A673 (cell line): ENCODE data around the gene MYO1H. TPM values are rescaled to one million over a fixed set of nuclear protein-coding genes. Genes with fewer than 3 reads are reported as not detected.

Experiments used
- BruUV-seq: library from RNA; stranded (reverse); fragments of 400-500 nt; replicated peaks from 2 replicates; lab custom pipeline; 2021; lab: Mats Ljungman, UMichigan
- CTCF ChIA-PET: fragments of 300-600 bp; sonication (Branson Sonifier 250); formaldehyde crosslinking; loops from one replicate; lab custom pipeline; 2022; ENCODE audit warnings: antibody characterized with exemption; lab: Charles Lee
- POLR2A ChIA-PET: fragments of 300-600 bp; sonication (Branson Sonifier 250); formaldehyde crosslinking; loops from one replicate; lab custom pipeline; 2022; ENCODE audit warnings: antibody characterized with exemption; ENCODE audit not compliant: low non-redundant PET; lab: Charles Lee
- DNase-seq: peaks from one replicate; pipeline ENCODE4 v3.0.0-alpha.2; 2015; ENCODE audit warnings: low spot score
- H3K27ac ChIP-seq: fragments of 200-600 bp; sonication (generic); 2 replicates; pipeline ENCODE4 v1.5.1; 2016; ENCODE audit warnings: mixed run types, low read depth, mild to moderate bottlenecking, mixed read lengths, antibody characterized with exemption, low read length; ENCODE audit not compliant: poor library complexity, severe bottlenecking
- H3K27me3 ChIP-seq: fragments of 200-600 bp; sonication (generic); replicated peaks from 2 replicates; pipeline ENCODE4 v1.6.1; 2017; ENCODE audit warnings: mixed run types, low read depth, mild to moderate bottlenecking, mixed read lengths, antibody characterized with exemption, low read length; ENCODE audit not compliant: insufficient read depth, poor library complexity
- H3K36me3 ChIP-seq: fragments of 200-600 bp; sonication (generic); 2 replicates; pipeline ENCODE4 v1.6.1; 2016; ENCODE audit warnings: mixed run types, mild to moderate bottlenecking, mixed read lengths, antibody characterized with exemption, low read length; ENCODE audit not compliant: insufficient read depth, poor library complexity, severe bottlenecking
- H3K4me1 ChIP-seq: fragments of 200-600 bp; sonication (generic); 2 replicates; pipeline ENCODE4 v1.6.1; 2017; ENCODE audit warnings: mixed run types, mild to moderate bottlenecking, mixed read lengths, antibody characterized with exemption, low read length; ENCODE audit not compliant: insufficient read depth, poor library complexity, severe bottlenecking
- H3K4me3 ChIP-seq: fragments of 200-600 bp; sonication (generic); 2 replicates; pipeline ENCODE4 v1.5.1; 2016; ENCODE audit warnings: low read depth, mixed run types, mild to moderate bottlenecking, mixed read lengths, low read length; ENCODE audit not compliant: poor library complexity, severe bottlenecking
- H3K9me3 ChIP-seq: fragments of 200-600 bp; sonication (generic); 2 replicates; pipeline ENCODE4 v1.6.1; 2016; ENCODE audit warnings: mixed run types, low read depth, mild to moderate bottlenecking, mixed read lengths, antibody characterized with exemption, low read length; ENCODE audit not compliant: poor library complexity, severe bottlenecking
- EZH2 ChIP-seq: fragments of 200-600 bp; sonication (generic); IDR thresholded peaks from 2 replicates; pipeline ENCODE4 v1.6.1; 2017; ENCODE audit warnings: borderline replicate concordance, low read depth, mild to moderate bottlenecking, mixed read lengths, antibody characterized with exemption, low read length; ENCODE audit not compliant: poor library complexity, severe bottlenecking
- intact Hi-C: fragments of 100-400 bp; cut with micrococcal nuclease; formaldehyde crosslinking; loops from one replicate; pipeline ENCODE4 v1.10.0; 2022; ENCODE audit not compliant: unreplicated experiment
- total RNA-seq: library from RNA; stranded (reverse); gene quantifications from 2 replicates; pipeline ENCODE4 v1.2.3, GENCODE V29; 2021
- TF ChIP-seq, protein P1 (sequence below): fragments of 300-800, 200-600 bp; sonication (generic); conservative IDR thresholded peaks from 2 replicates; pipeline ENCODE4 v1.5.1; 2017; ENCODE audit warnings: low read depth, mild to moderate bottlenecking, antibody characterized with exemption, low read length, moderate library complexity, mixed read lengths

Gene MYO1H
- total RNA-seq, 1 experiment from 2014 or later: not detected

DNA sequence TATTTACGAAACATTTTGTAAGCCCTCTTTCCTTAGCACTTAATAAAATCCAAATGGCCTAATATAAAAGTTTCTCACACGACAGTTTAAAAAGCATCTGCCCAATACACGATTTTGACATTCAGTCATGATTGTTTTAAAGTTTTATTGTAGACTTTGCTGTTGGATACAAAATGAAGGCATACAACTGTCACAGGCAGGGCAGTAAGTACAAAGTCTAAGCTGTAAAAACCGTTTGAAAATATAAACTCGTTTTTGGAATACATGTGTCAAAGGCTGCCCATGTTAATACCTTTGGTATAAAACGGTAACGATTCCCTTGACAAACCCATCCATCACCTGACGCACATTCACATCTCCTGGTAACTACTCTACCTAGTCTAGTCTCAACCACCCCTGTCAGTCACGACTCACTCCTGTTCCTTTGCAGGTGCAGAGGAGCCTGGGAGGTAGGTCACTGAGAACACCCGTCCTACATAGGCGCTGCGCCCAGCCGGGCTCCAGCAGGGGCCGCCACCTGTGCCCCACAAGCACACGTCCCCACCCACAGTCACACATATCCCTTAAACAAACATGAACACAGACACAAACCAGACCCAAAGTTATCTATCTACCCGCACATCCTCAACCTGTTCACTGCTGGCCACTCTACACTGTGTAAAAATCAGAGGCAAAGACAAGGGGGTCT lies 102.3 kb downstream of the MYO1H start:
- no peak for TF ChIP-seq EZH2
- TF ChIP-seq, protein P1, sequence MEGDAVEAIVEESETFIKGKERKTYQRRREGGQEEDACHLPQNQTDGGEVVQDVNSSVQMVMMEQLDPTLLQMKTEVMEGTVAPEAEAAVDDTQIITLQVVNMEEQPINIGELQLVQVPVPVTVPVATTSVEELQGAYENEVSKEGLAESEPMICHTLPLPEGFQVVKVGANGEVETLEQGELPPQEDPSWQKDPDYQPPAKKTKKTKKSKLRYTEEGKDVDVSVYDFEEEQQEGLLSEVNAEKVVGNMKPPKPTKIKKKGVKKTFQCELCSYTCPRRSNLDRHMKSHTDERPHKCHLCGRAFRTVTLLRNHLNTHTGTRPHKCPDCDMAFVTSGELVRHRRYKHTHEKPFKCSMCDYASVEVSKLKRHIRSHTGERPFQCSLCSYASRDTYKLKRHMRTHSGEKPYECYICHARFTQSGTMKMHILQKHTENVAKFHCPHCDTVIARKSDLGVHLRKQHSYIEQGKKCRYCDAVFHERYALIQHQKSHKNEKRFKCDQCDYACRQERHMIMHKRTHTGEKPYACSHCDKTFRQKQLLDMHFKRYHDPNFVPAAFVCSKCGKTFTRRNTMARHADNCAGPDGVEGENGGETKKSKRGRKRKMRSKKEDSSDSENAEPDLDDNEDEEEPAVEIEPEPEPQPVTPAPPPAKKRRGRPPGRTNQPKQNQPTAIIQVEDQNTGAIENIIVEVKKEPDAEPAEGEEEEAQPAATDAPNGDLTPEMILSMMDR: 0 out of 2 replicates have a peak, but pooled peaks have one; percentile 28
- no peak overlapping the region for H3K4me3 ChIP-seq
- CTCF ChIA-PET: no interaction called here
- intact Hi-C loops: no loop called here
- peaks cover 28% of the 10 kb centered on the region for H3K36me3 ChIP-seq
- no peaks in the 10 kb centered on the region for H3K27me3 ChIP-seq
- H3K4me1 ChIP-seq: no peaks in the 10 kb centered on the region
- no peak overlapping the region for H3K27ac ChIP-seq
- no peak for DNase-seq
- no peaks in the 10 kb centered on the region for H3K9me3 ChIP-seq
- TSS peak; percentile 44 for BruUV-seq
- POLR2A ChIA-PET: no interaction called here

DNA sequence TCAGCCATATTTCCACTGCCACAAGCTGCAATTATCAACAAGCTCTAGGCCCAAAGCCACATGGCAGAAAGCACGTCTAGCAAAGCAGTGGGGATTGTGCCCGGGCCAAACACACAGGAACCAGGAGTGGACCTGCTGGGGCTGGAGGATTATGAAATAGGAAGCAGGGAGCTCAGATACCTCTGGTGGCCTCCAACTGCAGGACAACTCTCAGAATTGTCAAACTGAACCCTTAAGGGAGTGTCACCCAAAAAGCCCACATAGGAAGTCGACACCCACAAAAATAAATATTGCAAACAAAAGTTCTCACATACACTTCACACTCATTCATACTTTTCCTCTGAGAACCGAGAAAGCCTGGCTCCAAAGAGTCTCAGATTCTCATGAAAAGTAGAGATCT lies 103.3 kb downstream of the MYO1H start:
- CTCF ChIA-PET: no interaction called here
- Histone ChIP-seq H3K9me3 (no peaks in the 10 kb centered on the region), H3K36me3 (peaks cover 38% of the 10 kb centered on the region), H3K27ac (no peak overlapping the region), H3K4me3 (no peak overlapping the region), H3K27me3 (no peaks in the 10 kb centered on the region), H3K4me1 (no peaks in the 10 kb centered on the region)
- no peak for DNase-seq
- no peak for TF ChIP-seq EZH2
- TF ChIP-seq, protein P1: no peak
- POLR2A ChIA-PET: no interaction called here
- BruUV-seq: no TSS peak
- intact Hi-C loops: no loop called here

GRCh38 chr12:109451400-109451799 lies 103.7 kb downstream of the MYO1H start:
- Histone ChIP-seq H3K36me3 (peaks cover 42% of the 10 kb centered on the region), H3K9me3 (no peaks in the 10 kb centered on the region), H3K27ac (no peak overlapping the region), H3K4me3 (no peak overlapping the region), H3K27me3 (no peaks in the 10 kb centered on the region), H3K4me1 (no peaks in the 10 kb centered on the region)
- POLR2A ChIA-PET: no interaction called here
- CTCF ChIA-PET: no interaction called here
- intact Hi-C loops: no loop called here
- DNase-seq: no peak
- no TSS peak for BruUV-seq
- no peak for TF ChIP-seq EZH2
- TF ChIP-seq, protein P1: no peak
